MCF 10A (cell line): Measurements from ENCODE around the gene DIAPH2. TPM values are rescaled to one million over a fixed set of nuclear protein-coding genes. Genes with fewer than 3 reads are reported as not detected.
A peak's percentile ranks its signal among the peaks of the same experiment; 100 is the strongest.

Experiments
- BruUV-seq: library from RNA; stranded (reverse); fragments of 400-500 nt; replicated peaks from 2 replicates; lab custom pipeline; 2021; lab: Mats Ljungman, UMichigan
- CTCF ChIA-PET: fragments of 300-600 bp; sonication (Branson Sonifier 250); formaldehyde crosslinking; extraction: SDS; loops from one replicate; lab custom pipeline; 2021; ENCODE audit warnings: antibody characterized with exemption, inconsistent platforms; lab: Yijun Ruan, JAX
- POLR2A ChIA-PET: fragments of 300-600, 350-650 bp; sonication (Branson Sonifier 250); formaldehyde crosslinking; extraction: SDS; loops from one replicate; lab custom pipeline; 2020; ENCODE audit warnings: antibody characterized with exemption, inconsistent platforms; lab: Yijun Ruan, JAX
- DNase-seq: peaks from one replicate; pipeline ENCODE4 v3.0.0-alpha.2; 2018; ENCODE audit not compliant: unreplicated experiment
- H3K27ac Mint-ChIP-seq: one replicate; pipeline ENCODE4 v1.8.0; 2022; ENCODE audit warnings: mild to moderate bottlenecking, low read depth, mixed read lengths; ENCODE audit not compliant: unreplicated experiment
- H3K27me3 Mint-ChIP-seq: one replicate; pipeline ENCODE4 v1.8.0; 2022; ENCODE audit warnings: mixed read lengths; ENCODE audit not compliant: insufficient read depth, unreplicated experiment
- H3K36me3 Mint-ChIP-seq: one replicate; pipeline ENCODE4 v1.8.0; 2022; ENCODE audit warnings: mild to moderate bottlenecking, moderate library complexity, mixed read lengths; ENCODE audit not compliant: insufficient read depth, unreplicated experiment
- H3K4me1 Mint-ChIP-seq: one replicate; pipeline ENCODE4 v1.8.0; 2022; ENCODE audit warnings: mixed read lengths; ENCODE audit not compliant: insufficient read depth, unreplicated experiment
- H3K4me3 Mint-ChIP-seq: one replicate; pipeline ENCODE4 v1.8.0; 2022; ENCODE audit warnings: mild to moderate bottlenecking, moderate library complexity, mixed read lengths; ENCODE audit not compliant: unreplicated experiment
- H3K9me3 Mint-ChIP-seq: one replicate; pipeline ENCODE4 v1.8.0; 2022; ENCODE audit warnings: mixed read lengths; ENCODE audit not compliant: unreplicated experiment
- CTCF ChIP-seq: fragments of 200-600 bp; IDR thresholded peaks from one replicate; pipeline ENCODE4 v1.8.0; 2022; ENCODE audit warnings: antibody characterized with exemption, mild to moderate bottlenecking; ENCODE audit not compliant: unreplicated experiment
- intact Hi-C: fragments of 100-400 bp; cut with micrococcal nuclease; formaldehyde crosslinking; loops from 2 replicates; pipeline ENCODE4 v1.14.1; 2022
- total RNA-seq: library from RNA; stranded (reverse); gene quantifications from 2 replicates; pipeline ENCODE4 v1.2.3, GENCODE V29; 2022

Gene DIAPH2
- total RNA-seq, 1 experiment from 2014 or later = 17.6 TPM

- no peak overlapping the region for H3K4me3 Mint-ChIP-seq
- no peaks in the 10 kb centered on the region for H3K9me3 Mint-ChIP-seq
- H3K36me3 Mint-ChIP-seq = peaks cover 5% of the 10 kb centered on the region
- H3K27ac Mint-ChIP-seq = no peak overlapping the region
- TF ChIP-seq CTCF = no peak
- no peaks in the 10 kb centered on the region for H3K4me1 Mint-ChIP-seq
- POLR2A ChIA-PET = no interaction called here
- no TSS peak for BruUV-seq
- CTCF ChIA-PET = no interaction called here
- intact Hi-C loops = no loop called here
- no peak for DNase-seq
- H3K27me3 Mint-ChIP-seq = peaks cover 37% of the 10 kb centered on the region
These were observed 404.5 kb downstream of the DIAPH2 start for GRCh38 chrX:97089116-97089515.

GRCh38 chrX:97096385-97096784 is 411.7 kb downstream of the DIAPH2 start:
- Mint-ChIP-seq H3K27me3 (peaks cover 38% of the 10 kb centered on the region), H3K4me3 (no peak overlapping the region), H3K36me3 (peaks cover 6% of the 10 kb centered on the region), H3K4me1 (no peaks in the 10 kb centered on the region), H3K27ac (no peak overlapping the region), H3K9me3 (no peaks in the 10 kb centered on the region)
- DNase-seq = peak; percentile 26
- BruUV-seq = no TSS peak
- intact Hi-C loops = no loop called here
- no peak for TF ChIP-seq CTCF
- ChIA-PET CTCF (interaction anchor here (0.6 kb wide), 1 partner anchor 290 kb away, joined by 4 read pairs; no protein-coding TSS in a partner anchor), POLR2A (interaction anchor here (0.6 kb wide), 1 partner anchor 9 kb away, joined by 3 read pairs; no protein-coding TSS in a partner anchor)

GRCh38 chrX:97102938-97103337 is 418.3 kb downstream of the DIAPH2 start:
- Mint-ChIP-seq H3K4me3 (no peak overlapping the region), H3K9me3 (no peaks in the 10 kb centered on the region), H3K4me1 (no peaks in the 10 kb centered on the region), H3K36me3 (peaks cover 4% of the 10 kb centered on the region), H3K27me3 (peaks cover 30% of the 10 kb centered on the region), H3K27ac (no peak overlapping the region)
- CTCF ChIA-PET = no interaction called here
- TF ChIP-seq CTCF = no peak
- intact Hi-C loops = no loop called here
- DNase-seq = no peak
- no TSS peak for BruUV-seq
- POLR2A ChIA-PET = no interaction called here

GRCh38 chrX:97109730-97110129 is 425.1 kb downstream of the DIAPH2 start:
- CTCF ChIA-PET = no interaction called here
- H3K27me3 Mint-ChIP-seq = peaks cover 27% of the 10 kb centered on the region
- no TSS peak for BruUV-seq
- no peaks in the 10 kb centered on the region for H3K9me3 Mint-ChIP-seq
- H3K4me1 Mint-ChIP-seq = no peaks in the 10 kb centered on the region
- no peak for TF ChIP-seq CTCF
- no peak overlapping the region for H3K27ac Mint-ChIP-seq
- POLR2A ChIA-PET = no interaction called here
- no peaks in the 10 kb centered on the region for H3K36me3 Mint-ChIP-seq
- DNase-seq = no peak
- intact Hi-C loops = no loop called here
- no peak overlapping the region for H3K4me3 Mint-ChIP-seq
